Dendritic cell treated with granulocyte-macrophage colony-stimulating factor and Interleukin-4, amounts not matched to agents 40 ng/mL and 50 ng/mL, for 4 days (primary cell): ENCODE results near the gene FLOT1.

Experiments used
- H3K27ac Mint-ChIP-seq: one replicate; pipeline ENCODE4 v1.8.0; 2022; ENCODE audit warnings: mild to moderate bottlenecking, mixed read lengths
- H3K27me3 Mint-ChIP-seq: one replicate; pipeline ENCODE4 v1.8.0; 2022; ENCODE audit warnings: mild to moderate bottlenecking, mixed read lengths
- H3K36me3 Mint-ChIP-seq: one replicate; pipeline ENCODE4 v1.8.0; 2022; ENCODE audit warnings: low read depth, mixed read lengths
- H3K4me1 Mint-ChIP-seq: one replicate; pipeline ENCODE4 v1.8.0; 2022; ENCODE audit warnings: low read depth, mixed read lengths
- H3K4me3 Mint-ChIP-seq: one replicate; pipeline ENCODE4 v1.8.0; 2022; ENCODE audit warnings: mild to moderate bottlenecking, moderate library complexity, mixed read lengths
- H3K9me3 Mint-ChIP-seq: one replicate; pipeline ENCODE4 v1.8.0; 2022; ENCODE audit warnings: mixed read lengths
- intact Hi-C: fragments of 100-400 bp; cut with micrococcal nuclease; formaldehyde crosslinking; loops from one replicate; pipeline ENCODE4 v1.15.0; 2022

Gene FLOT1

DNA sequence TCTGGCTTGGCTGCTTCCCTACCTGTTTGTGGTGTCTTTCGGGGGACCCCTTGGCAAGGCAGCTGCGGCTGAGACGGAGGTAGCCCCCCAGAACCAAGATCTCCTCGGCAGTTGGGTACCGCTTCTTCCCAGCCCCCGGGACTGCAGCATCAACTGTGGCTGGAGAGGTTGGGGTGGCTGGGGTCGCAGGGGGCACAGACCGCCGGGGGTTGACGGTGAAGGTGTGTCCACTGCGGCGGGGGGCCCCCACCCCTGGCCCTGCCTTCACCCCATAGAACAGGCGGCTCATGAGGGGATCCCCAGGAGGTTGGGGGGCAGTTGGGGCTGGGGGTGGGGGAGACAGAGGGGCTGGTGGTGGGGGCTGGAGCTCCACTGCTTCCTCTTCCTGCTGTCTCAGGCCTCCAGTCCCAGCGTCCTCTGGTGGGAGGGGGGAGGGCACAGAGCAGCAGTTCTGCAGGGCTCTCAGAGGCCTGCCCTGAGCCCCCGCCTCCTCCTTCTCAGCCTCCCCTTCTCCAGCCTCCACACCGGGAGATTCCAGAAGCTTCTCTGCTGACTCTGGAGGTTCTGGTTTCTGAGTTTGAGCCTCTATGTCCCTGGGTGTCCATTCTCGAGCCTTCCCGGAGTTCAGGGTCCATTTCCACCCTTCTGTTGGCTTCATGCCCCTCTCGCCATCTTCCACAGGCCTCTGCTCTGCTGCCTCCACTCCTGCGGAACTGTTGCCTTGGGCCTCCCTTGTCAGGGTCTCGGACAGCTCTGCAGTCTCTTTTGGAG, 57.9 kb downstream of the FLOT1 start:
- Mint-ChIP-seq H3K27me3 (no peaks in the 10 kb centered on the region), H3K4me1 (peaks cover 65% of the 10 kb centered on the region)
- intact Hi-C loops: no loop called here

GRCh38 chr6:30683980-30684338, 58.5 kb downstream of the FLOT1 start:
- peak overlapping the region; percentile 91 for H3K27ac Mint-ChIP-seq
- intact Hi-C loops: loop anchor here (2.0 kb wide), 1 partner anchor 67 kb away; the partner anchor contains the start of genes MRPS18B and PPP1R10
- H3K36me3 Mint-ChIP-seq: peaks cover 100% of the 10 kb centered on the region
- H3K9me3 Mint-ChIP-seq: no peaks in the 10 kb centered on the region
- no peaks in the 10 kb centered on the region for H3K27me3 Mint-ChIP-seq
- peaks cover 65% of the 10 kb centered on the region for H3K4me1 Mint-ChIP-seq
- H3K4me3 Mint-ChIP-seq: peak overlapping the region; percentile 93

More for the DNA sequence above, 57.9 kb downstream of the FLOT1 start:
- peaks cover 98% of the 10 kb centered on the region for H3K36me3 Mint-ChIP-seq
- peak overlapping the region; percentile 93 for H3K4me3 Mint-ChIP-seq
- H3K9me3 Mint-ChIP-seq: no peaks in the 10 kb centered on the region
- peak overlapping the region; percentile 91 for H3K27ac Mint-ChIP-seq

DNA sequence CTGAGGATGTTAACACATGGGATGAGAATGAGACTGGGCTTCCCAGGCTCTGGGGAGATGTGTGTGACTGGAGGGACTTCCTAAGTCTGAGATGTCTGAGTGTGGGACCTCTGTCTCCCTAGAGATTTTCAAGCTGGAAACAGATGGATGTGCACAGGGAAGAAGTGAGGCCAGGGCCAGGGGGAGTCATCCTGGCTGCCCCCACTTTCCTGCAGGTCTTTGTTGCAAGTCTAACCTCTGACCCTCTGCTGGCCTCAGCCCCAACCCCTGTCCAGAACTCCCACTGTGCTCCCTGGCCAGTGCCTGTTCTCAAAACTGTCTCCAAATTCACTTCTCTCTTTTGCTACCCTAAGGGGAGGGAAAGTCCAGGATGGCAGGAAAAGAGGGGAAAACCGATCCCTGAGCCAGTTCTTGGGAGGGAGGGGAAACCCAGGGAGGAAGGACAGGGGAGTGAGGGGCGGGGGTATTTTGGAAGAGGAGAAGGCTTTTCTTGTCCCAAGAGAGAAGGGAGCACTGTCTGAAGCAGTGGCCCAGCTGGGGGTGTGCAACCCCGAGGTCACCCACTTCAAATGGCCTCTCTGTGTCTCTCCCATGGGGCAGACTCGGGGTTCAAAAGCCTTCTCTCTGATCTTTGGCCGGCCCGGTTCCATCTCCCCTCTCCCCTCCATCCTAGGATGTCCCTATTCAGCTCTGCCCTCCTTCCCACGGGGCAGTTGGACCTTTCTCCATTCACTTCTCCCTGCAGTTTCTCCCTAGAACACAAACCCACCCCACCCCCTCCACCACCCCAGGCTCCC, 59.1 kb downstream of the FLOT1 start:
- no peaks in the 10 kb centered on the region for H3K9me3 Mint-ChIP-seq
- no peaks in the 10 kb centered on the region for H3K27me3 Mint-ChIP-seq
- H3K36me3 Mint-ChIP-seq: peaks cover 100% of the 10 kb centered on the region
- H3K4me3 Mint-ChIP-seq: peak overlapping the region; percentile 93
- H3K4me1 Mint-ChIP-seq: peaks cover 63% of the 10 kb centered on the region
- intact Hi-C loops: loop anchor here (2.0 kb wide), 1 partner anchor 67 kb away; the partner anchor contains the start of genes MRPS18B and PPP1R10
- H3K27ac Mint-ChIP-seq: peak overlapping the region; percentile 91

- intact Hi-C loops: loop anchor here (2.0 kb wide), 1 partner anchor 66 kb away; the partner anchor contains the start of genes MRPS18B and PPP1R10
- H3K4me3 Mint-ChIP-seq: peak overlapping the region; percentile 93
- peaks cover 100% of the 10 kb centered on the region for H3K36me3 Mint-ChIP-seq
These were observed 60.1 kb downstream of the FLOT1 start for GRCh38 chr6:30682143-30683117.

GRCh38 chr6:30681766-30682142, 60.7 kb downstream of the FLOT1 start:
- H3K27ac Mint-ChIP-seq: peak overlapping the region; percentile 91
- peak overlapping the region; percentile 93 for H3K4me3 Mint-ChIP-seq
- no peaks in the 10 kb centered on the region for H3K9me3 Mint-ChIP-seq
- H3K36me3 Mint-ChIP-seq: peaks cover 100% of the 10 kb centered on the region
- intact Hi-C loops: loop anchor here (2.0 kb wide), 1 partner anchor 65 kb away; the partner anchor contains the start of genes MRPS18B and PPP1R10
- no peaks in the 10 kb centered on the region for H3K27me3 Mint-ChIP-seq
- H3K4me1 Mint-ChIP-seq: peaks cover 57% of the 10 kb centered on the region

More at GRCh38 chr6:30682143-30683117, 60.1 kb downstream of the FLOT1 start:
- Mint-ChIP-seq H3K27me3 (no peaks in the 10 kb centered on the region), H3K9me3 (no peaks in the 10 kb centered on the region), H3K4me1 (peaks cover 53% of the 10 kb centered on the region), H3K27ac (peak overlapping the region; percentile 91)

- Mint-ChIP-seq H3K4me3 (peak overlapping the region; percentile 93), H3K9me3 (no peaks in the 10 kb centered on the region), H3K36me3 (peaks cover 95% of the 10 kb centered on the region), H3K4me1 (peaks cover 59% of the 10 kb centered on the region), H3K27me3 (no peaks in the 10 kb centered on the region), H3K27ac (peak overlapping the region; percentile 91)
- intact Hi-C loops: loop anchor here (1.0 to 2.0 kb wide), 2 partner anchors 42 to 51 kb away; no protein-coding TSS in a partner anchor
These were observed 62.5 kb downstream of the FLOT1 start for GRCh38 chr6:30679765-30680535.

DNA sequence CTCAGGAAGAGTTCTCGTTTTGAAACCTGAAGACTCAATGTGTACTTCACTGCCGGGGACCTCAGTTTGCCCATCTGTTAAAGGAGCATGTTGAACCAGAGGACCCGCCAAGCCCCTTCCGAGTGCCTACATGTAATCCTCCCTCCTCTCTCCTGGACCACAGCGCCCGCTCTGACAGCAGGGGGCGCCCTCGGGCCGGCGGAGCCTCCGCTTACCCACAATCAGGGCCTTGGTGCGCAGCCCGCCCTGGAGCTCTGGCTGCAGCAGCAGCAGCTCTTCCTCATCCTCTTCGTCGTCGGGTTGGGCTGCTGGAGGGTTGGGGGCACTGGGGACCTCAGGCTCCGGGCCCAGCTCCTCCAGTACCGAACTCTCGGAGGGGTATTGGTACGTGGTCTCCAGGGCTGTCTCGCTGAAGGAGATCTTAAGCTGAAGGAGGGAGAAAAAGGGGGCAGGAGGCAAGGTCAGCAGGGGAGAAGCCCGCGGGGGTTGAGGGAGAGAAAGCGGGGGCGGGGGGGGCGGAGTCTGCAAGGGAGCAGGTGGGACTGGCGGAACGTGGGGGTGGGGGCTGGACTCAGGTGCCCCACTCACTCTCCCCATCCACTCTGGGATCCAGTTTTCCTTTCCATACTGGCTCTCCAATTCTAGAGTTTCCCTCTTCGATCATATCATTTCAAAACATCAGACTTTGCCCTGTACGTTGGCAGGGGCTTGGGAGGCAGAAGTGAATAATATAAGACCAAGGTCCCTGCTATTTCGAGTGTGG, 63.3 kb downstream of the FLOT1 start:
- H3K27me3 Mint-ChIP-seq: no peaks in the 10 kb centered on the region
- peak overlapping the region; percentile 93 for H3K4me3 Mint-ChIP-seq
- peak overlapping the region; percentile 91 for H3K27ac Mint-ChIP-seq
- H3K36me3 Mint-ChIP-seq: peaks cover 87% of the 10 kb centered on the region
- intact Hi-C loops: loop anchor here (1.0 to 2.0 kb wide), 2 partner anchors 43 to 52 kb away; no protein-coding TSS in a partner anchor
- peaks cover 56% of the 10 kb centered on the region for H3K4me1 Mint-ChIP-seq
- no peaks in the 10 kb centered on the region for H3K9me3 Mint-ChIP-seq
